ENCODE data around the gene IL1A.

The IL1A gene

DNA sequence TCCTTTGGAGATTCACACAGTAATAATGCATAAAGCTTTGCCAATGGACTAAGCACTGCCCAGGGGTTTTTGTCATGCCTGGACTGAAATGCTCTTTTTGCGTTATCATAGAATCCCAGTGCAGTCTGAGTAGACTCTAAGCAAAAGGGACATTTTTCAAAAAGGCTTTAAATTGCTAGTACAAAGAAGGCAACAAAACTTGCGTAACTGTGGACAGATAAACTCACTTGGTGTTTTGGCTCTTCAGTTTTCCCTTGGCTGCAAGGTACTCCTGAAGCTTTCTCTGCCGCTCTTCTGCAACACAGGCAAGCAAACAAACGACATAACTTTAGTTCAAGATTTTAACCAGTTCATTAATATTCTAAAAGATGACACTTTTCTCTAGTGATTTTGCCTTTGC is 22.0 kb downstream of the IL1A start:
- DNase-seq (ENCODE audit: low read depth): no peak

- DNase-seq (ENCODE audit: low read depth): no peak
Observed at GRCh38 chr2:112760149-112760548, 24.1 kb downstream of the IL1A start.

DNA sequence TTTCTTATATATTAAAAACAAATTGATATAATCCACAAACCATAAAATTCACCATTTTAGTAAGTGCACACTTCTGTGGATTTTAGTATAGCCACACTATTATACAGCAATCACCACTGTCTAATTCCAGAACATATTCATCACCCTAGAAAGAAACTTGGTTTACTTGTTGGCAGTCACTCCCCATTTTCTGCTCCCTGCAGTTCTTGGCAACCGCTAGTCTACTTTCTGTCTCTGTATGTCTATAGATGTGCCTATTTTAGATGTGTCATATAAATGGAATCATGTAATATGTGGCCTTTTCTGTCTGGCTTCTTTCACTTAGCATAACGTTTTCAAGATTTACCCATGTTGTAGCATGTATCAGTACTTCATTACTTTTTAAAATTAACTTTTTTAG is 25.6 kb downstream of the IL1A start:
- no peak for DNase-seq (ENCODE audit: low read depth)

DNA sequence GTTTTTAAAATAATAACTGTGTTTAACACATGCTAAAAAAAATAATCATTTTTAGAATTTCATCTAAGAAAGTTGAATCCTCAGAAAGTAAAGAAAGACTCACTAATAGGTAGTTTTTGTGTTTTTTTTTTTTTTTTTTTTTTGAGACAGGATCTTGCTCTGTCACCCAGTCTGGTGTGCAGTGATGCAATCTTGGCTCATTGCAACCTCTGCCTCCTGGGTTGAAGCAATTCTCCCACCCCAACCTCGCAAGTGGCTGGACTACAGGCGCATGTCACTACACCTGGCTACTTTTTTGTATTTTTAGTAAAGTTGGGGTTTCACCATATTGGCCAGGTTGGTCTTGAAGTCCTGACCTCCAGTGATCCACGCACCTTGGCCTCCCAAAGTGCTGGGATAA is 27.0 kb downstream of the IL1A start:
- no peak for DNase-seq (ENCODE audit: low read depth)

GRCh38 chr2:112756207-112756606 is 28.1 kb downstream of the IL1A start:
- no peak for DNase-seq (ENCODE audit: low read depth)

- DNase-seq (ENCODE audit: low read depth): no peak
Observed at GRCh38 chr2:112755444-112755843, 28.8 kb downstream of the IL1A start.

GRCh38 chr2:112754564-112754963 is 29.7 kb downstream of the IL1A start:
- no peak for DNase-seq (ENCODE audit: low read depth)

- DNase-seq (ENCODE audit: low read depth): no peak
Observed at GRCh38 chr2:112752667-112753066, 31.6 kb downstream of the IL1A start.

DNA sequence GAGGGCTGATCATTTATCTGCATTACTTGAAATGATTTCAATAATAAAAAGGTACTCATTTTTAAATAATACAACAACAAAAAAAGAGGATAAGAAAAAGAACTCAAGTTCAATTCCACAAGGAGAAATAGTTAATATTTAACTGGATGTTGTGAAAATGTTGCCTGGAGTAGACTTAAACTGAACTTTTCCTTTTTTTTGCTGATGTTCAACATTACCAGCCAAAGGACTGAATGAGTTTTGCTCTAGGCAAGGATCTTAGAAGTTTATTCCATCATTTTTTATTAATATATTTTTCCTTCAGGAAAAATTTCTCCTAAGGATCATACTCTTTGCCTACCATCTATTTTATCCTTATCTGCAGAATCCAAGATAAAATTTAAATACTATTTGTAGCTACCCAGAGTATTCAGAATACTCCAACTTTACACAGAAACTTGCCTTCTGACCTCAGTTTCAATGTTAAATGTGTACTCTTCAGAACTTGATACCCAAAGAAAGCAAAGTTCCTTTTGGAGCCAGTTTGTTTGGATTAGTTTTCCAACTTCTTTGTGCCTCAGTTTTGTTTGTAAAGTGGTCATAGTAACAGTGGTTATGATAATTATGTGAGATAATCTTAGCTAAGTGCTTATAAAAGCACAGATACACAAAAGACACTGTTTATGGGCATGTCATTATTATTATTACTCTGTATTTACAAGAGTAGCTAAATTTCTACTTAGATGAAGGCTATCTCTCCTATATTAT is 32.7 kb downstream of the IL1A start:
- DNase-seq (ENCODE audit: low read depth): no peak

GRCh38 chr2:112750560-112750843 is 33.8 kb downstream of the IL1A start:
- no peak for DNase-seq (ENCODE audit: low read depth)

DNA sequence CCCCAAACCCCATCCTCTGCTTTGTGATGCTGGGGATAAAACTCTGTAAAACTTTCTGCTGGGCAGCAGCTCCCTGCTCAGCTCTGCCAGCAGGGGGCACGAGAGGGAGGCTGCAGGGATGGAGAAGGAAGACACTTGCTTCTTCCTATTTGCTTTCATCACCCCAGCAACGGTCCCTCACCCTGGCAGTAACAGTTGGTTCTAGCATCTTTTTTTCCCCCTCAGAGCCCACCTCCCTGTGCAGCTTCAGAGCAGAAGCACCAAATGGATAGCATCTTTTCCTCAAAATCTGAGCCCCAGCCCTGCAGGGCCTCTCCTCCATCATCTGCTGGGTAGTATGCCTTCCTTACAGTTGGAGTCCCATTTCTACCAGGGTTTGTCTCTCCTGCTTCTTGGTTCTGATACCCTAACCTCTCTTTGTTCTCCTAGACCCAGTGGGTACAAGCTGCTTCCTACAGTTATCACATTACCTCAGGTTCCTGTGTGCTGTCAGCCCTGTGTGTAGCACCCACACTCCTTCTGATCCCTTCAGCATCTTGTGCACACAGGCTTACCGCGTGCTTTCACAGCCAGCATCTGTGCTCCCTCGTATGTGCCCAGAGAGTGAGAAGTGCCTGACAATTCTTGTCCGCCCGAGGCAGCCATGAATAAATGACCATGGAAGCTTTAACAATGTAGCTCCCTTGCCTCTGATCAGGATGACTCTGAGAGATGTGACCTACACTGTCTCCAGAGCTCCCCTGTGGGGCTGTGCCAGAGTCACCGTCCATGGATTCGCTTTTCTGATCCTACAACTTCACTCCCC is 34.3 kb downstream of the IL1A start:
- DNase-seq (ENCODE audit: low read depth): no peak

DNA sequence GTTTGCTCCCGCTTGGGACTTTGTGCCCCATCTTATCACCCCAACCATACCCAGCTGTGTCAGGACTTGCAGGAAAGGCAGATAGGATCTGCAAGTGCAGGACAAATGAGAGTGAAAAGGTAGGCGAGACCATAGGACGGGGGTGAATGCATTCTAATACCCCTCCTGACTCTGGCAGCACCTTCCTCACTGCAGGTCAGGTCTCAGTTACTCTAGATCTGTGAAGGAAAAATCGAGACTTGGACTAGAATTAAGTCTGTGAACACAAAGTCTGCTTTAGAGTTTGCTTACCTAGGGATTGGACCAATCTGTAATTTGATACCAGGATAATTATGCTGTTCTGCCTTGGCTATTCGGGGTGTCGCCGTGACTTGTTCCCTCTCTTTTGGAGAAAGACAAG is 43.8 kb downstream of the IL1A start:
- DNase-seq (ENCODE audit: low read depth): no peak

DNA sequence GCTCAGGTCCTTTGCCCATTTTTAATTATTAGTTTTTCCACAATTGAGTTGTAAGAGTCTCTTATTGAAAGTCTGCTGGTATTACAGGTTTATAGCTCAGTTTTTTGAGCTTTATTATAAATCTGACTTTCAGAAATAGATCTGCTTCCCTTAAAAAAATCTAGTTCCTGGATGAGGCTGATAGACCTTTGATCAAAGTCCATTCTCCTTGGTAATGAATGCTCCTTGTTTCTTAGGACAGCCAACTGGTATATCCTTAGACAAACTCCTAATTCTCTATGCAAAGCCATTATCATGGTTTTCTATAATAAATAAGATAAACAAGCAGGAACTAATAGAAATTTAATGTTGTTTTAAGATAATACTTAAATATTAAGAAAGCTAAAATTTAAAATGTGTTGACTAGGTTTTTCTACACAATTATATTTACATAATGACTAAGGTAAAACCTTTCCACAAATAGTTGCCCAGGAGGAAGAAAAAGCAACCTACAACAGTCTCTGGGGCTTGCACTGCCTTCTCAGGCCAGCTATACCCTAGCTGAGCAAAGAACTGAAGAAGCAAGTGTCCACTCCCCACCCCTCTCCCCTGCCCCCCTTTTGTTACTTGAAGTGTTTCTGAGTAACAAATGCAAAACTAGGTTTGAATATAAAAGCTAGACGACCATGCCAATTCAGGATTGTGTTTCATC is 46.6 kb downstream of the IL1A start:
- no peak for DNase-seq (ENCODE audit: low read depth)

- DNase-seq (ENCODE audit: low read depth): no peak
Observed at GRCh38 chr2:112733871-112734270, 50.4 kb downstream of the IL1A start.

DNA sequence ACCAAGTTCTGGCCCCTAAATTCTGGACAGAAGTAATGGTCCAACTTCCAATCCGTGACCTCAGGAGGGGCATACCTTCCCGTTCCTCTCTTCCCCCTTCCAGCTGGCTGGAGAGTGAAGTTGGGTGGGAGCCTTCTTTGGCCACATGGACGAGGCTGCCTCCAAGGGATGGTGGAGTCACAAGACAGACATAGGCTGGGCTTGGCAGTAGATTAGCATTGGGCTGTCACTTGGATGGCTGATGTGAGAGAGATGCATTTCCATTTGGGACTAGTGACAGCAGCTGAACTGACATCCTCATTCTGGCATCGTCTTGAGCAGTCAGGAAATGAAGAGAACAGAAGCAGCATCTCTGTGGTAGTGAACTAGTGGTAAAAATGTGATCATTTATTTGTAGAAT is 50.8 kb downstream of the IL1A start:
- no peak for DNase-seq (ENCODE audit: low read depth)

DNA sequence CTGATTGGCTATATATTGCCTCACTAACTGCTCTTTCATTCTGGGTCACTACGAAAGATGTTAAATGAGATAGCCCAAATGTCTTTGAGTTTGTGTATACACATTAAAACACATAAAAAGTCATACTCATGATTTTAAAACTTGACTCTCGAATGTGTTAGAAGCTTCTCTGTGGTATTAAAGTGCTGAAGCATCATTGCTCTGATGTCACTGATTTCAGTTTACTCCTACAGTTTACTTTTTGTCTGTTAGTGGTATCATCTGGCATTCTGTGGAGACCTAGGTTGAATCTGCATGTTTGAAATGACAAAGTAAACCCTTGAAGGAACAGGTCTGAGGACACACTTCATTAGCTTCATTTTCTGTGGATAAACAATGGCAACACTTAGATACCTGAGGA is 52.8 kb downstream of the IL1A start:
- DNase-seq (ENCODE audit: low read depth): no peak

DNA sequence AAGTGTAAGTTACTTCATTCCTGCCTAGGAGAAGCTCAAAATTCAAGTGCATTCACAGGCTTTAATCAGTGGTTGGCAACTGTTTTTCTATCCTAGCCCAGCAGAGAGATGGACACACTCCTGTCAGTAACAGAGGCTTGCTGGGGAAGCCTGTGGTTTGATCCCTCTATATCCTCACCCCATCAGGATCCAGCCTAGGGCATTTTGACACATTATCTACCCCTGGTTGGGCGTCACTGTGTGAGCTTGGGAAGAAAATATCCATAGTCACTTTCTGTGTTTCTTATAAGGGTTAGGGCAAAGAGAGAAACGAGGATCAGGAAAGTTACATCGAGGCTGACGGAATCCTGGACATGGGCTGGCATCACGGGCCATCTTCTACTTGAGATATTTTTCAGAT is 53.5 kb downstream of the IL1A start:
- no peak for DNase-seq (ENCODE audit: low read depth)

GRCh38 chr2:112730216-112730615 is 54.1 kb downstream of the IL1A start:
- DNase-seq (ENCODE audit: low read depth): no peak

GRCh38 chr2:112728378-112729175 is 55.7 kb downstream of the IL1A start:
- DNase-seq (ENCODE audit: low read depth): no peak

DNA sequence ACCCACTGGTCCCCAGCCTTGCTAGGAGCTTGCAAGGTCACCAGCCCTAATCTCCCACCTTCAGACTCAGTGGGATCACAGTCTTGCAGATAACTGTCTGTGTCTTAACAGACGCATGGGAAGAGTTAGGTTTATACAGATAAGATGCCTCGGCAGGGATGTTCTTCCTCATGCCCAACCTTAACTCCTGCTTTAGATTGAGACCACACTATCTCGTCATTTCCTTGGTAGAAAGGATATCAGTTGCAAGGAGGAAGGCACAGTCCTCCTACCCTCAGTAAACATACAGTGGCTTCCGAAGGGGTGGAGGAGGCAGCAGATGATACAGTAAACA is 56.3 kb downstream of the IL1A start:
- DNase-seq (ENCODE audit: low read depth): no peak

DNA sequence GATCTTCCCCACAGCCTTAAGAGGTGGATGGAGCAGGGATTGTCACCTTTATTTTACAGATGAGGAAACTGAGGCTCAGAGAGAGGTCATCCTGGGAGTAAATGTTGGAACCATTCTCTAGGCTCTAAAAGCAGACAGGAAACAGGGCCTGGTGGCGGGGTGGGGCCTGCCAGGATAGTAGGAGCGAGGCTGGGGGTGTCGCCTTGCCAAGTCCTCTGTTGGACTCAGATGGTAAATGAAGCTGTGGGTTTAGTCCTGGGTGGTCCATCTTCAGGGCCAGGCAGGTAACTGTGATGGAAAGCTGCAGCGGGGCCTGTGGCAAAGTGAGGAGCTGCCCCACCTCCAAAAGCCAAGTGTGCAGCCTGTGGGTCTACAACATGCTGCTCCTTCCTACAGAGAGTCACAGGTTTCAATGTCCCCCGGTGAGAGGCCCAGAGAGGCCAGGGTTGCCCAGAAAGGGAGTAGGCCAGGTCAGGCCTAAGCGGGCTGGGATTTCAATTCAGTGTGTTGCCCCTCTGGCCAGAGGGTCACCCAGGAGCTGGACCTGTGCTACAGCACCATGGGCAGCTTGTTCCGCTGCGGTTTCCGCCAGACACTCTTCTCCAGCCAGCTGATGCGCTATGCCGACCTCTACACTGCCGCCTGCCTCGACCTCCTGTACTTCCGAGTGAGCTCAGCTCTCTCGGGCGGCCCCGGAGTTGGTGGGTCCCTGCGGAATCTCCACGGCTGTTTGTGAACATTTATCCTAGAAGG is 56.8 kb downstream of the IL1A start:
- DNase-seq (ENCODE audit: low read depth): no peak

All from HS-5 (cell line).